GM19025 (cell line): ENCODE results near the gene MORN5.

Experiments
- ATAC-seq: cut with Tn5 transposase; IDR thresholded peaks from one replicate; pipeline ENCODE4 v1.9.1; 2021; ENCODE audit warnings: mild to moderate bottlenecking, low read depth, moderate library complexity; ENCODE audit not compliant: unreplicated experiment

The MORN5 gene

DNA sequence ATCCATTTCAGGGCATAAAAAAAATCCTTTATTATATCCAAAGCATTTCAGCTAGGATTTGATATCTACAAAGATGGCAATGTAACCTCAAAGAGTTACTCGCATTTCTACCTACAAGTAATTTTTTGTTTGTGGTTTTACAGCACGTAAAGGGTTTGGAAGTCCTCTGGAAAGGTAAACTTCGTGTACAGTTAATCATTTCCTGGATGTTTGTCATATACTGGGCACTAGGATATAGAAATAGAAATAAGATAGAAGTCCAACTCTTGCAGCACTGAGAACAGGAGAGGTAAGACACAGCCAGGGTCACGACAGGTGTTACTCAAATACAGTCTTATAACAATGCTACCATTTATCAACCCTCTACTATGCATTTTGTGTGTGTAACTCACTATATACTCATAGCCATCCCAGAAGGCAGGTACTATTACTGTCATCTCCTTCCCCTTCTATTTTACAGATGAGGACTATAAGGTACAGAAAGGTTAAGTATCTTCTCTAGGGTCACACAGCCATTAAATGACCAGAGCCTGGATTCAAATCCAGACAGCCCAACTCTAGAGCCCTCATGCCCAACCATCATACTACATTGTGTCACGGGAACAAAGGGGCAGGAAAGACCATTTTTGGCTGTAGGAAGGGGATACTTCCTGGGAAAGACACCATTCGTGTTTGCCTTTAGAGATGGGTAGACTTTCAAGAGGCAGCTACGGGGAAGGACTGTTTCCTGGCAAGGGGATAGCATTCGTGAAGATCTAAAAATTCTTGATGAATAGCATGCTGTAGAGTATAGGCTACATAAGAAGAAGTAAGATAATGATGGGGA is 19.1 kb upstream of the MORN5 start:
- no peak for ATAC-seq

DNA sequence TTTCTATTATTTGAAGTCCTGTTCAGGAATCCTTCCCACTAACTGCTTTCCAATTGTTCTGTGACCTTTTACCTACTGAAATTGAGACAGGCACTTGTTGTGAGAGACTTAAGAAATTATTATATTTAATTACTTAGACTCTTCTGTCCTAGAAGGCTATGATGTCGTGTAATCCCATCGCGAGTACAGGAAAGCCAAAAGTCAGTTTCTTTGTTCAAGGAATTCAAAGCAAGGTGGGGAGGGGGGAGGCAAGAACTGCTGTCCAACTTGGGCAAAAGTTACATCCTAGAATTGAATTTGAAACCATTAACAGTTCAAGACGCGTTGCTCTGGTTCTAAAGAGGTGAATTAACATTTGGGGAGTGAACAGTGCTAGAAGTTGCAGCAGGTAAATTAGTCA is 18.0 kb upstream of the MORN5 start:
- no peak for ATAC-seq

DNA sequence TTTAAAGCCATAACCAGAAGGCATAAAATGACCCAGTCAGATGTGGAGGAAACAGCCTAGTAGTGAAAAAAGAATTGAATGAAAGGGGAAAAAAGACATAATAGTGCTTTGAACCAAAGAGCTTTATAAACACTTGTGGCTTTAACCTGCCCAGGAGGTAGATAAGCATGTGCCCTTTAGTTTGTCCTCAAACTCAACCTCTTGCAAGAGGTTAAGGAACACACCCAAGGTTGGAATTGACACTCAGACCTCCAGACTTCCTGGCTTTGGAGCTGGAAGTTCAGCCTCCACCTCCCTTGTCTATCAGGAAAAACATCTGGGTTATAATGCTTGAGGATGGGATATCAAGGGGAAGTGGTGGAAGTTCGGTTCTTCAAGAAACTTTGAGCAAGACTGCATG is 16.4 kb upstream of the MORN5 start:
- no peak for ATAC-seq

DNA sequence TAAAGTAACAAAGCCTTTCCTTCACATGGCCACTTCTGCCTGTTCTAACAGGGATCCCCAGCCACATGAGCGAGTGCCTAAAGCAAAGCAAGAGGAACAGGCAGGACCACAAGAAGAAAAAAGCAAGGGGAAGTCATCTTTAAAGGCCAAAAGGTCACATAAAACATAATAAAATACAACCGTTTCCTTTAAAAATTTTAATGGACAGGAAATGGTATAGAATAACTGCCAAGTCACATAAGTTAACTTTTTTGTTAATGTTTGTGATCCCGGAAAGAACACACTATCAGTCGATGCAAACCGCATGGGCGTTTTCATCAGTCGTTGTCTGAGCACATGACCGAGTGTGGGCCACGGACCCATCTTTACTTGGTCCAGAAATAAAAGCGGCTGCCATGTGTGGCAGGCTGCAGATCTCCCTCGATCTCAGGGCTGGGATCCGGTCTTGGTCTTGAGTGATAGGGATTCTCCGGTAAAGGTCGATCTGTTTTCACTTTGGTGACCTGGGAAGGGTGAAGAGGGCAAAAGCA is 15.8 kb upstream of the MORN5 start:
- ATAC-seq: no peak

DNA sequence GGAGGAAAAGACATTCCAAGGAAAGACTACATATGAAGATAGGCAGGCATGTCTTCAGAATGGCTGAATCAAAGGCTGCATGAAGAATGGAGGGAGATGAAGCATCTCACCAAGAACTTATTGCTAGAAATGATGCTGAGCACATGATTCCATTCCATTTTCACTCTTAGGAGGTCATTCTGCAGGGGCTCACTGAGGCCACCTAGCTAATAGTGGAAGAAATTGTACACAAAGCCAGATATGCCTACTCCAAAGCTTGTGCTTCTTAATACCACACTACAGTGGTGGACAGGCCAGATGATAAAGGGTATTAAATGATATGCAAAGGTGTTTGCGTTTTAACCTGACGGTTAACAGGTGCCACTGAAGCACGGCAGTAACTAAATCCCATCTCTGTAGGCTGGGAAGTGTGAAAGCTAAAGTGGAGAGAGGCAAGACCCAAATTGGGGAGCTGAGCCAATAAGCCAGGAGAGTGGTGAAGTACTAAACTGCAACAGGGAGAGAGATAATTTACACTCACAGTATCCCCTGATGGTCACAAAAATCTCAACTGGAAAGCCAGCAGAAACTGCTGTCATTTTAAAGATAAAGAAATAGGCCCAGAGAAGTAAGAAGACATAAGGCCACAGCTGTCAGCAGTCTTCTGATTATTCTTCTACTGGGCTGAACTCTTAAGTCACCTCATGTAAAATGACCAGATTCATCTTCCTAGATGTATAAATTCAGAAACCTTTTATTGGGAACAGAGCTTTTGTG is 14.7 kb upstream of the MORN5 start:
- no peak for ATAC-seq

DNA sequence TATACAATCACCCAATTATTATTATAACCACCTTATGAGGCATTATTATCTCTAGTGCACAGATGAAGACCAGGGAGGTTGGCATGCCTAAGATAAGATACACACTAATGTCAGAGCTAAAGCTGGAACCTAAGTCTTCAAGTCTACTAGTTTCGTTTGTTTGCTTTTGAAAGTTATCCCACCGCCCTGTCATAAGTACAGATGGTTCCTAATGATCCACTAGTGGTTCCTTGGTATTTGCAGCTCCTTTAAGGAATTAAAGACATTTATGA is 14.2 kb upstream of the MORN5 start:
- no peak for ATAC-seq

DNA sequence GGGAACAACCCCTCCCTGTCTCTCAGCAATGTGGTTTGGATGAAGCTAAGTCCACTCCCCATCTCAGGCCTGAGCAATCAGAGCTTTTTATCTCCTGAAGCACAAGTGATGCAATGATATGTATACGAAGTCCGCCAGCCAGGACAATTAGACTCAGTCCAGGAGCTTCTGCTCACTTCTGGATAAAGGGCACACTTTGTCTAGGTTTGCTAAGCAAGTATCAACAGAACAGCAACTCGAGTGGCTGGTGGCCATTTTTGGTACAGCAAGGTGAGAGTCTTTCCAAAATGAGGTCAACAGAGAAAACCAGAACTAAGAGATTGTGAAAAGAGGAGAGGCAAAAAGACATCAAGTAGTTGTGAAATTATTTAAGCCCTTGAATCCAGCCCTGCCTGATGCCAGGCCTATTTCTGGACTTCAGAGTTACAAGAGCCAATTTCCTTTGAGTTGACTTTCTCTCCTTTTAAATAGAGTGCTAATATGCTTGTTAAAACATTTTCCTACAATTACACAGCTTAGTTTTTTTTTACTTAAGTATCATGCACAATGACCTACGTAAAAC is 8.4 kb upstream of the MORN5 start:
- ATAC-seq: no peak

DNA sequence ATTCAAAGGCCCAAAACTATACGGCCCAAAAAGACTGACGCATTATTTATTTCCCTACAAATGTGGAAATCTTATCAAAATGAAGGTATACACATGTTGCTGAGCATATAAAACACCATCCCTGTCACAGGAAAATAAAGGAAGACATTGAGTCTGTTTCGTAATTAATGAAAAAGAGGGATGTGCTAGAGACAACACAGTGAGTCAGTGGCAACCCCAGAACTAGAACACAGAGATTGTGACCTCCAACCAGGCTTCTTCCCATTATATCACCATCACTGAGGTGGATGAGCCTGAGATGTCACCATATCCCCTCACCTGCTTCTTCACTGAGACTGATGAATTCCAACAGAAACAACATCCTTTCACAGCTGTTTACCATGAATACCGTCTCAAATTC is 3.9 kb upstream of the MORN5 start:
- ATAC-seq: no peak

DNA sequence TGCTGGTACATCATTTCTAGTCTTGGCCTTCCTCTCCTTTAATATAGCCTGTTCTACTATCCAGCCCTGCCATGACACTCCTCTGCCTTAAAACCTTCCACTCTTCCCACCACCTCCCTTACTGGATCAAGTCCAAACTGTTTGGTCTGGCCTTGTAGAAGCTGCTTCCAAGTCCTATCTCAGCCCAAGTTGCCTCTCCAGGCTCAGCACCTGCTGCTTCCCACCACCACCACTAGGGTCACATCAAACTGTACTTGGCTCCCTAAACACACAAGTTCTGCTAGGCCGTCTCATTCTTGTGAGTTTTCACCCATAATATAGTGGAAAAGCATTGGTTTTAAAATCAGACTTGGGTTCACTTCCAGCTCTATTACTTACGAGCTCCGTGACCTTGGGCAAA is 1.5 kb upstream of the MORN5 start:
- ATAC-seq: no peak

DNA sequence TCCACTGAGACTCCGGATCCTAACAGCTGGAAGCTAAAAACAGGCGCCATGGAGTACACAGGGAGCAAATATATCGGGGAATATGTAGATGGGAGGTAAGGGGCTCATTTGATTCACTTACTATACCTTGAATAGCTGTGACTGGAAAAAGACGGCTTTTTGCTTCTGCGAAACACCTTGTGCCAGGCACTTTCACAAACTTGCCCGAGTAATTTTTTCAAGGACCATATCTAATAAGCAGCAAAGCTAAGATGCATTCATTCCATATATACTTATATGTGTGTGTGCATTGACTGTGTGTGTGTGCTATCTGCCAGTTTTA is 178 bp downstream of the MORN5 start:
- no peak for ATAC-seq

DNA sequence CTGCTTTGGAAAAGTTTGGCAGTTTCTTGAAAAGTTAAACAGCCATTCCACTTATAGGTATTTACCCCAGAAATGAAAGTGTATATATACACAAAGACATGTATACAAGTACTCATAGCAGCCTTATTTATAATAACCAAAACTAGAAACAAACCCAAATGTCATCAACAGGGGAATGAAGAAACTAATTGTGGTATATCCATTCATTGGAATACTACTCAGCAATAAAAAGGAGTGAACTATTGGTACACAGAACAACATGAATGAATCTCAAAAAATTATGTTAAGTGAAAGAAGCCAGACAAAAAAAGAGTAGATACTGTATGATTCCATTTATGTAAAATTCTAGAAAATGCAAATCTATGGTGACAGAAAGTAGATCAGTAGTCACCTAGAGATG is 2.7 kb downstream of the MORN5 start:
- no peak for ATAC-seq

DNA sequence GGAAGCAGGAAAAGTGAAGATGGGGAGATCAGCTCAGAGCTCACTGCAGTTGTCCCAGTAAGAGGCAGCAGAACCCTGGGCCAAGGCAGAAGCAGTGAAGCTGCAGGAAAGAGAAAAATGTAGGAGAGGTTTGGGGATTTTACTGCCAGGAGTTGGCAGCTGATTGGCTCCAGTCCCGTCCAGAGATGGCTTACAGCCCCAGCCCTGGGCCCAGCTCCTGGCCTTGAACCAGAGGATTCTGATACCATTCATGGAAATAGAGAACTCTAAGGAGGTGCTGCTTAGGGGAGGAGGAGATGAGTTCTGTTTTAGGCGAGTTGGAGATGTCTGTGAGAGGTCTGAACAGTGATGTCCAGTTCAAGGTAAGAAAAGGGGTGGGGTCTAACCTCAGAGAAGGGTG is 4.6 kb downstream of the MORN5 start:
- ATAC-seq: no peak

DNA sequence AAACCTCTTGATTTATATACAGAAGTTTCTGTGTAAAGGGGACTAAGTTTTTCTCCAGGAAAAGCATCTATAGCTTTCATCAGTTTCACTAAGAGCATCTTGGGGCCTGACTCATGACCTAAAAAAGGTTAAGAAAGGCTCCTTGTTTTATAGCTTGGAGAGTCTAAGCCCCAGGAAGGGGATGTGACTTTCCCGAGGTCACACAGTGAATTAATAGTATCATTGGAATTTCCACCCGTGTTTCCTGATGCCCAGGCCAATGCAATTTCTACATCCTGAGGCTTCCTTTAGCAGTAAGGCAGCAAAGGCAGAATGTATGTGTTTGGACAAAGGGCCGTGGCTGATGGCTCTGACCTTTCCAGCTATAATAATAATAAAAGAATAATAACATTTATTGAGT is 8.6 kb downstream of the MORN5 start:
- ATAC-seq: no peak

DNA sequence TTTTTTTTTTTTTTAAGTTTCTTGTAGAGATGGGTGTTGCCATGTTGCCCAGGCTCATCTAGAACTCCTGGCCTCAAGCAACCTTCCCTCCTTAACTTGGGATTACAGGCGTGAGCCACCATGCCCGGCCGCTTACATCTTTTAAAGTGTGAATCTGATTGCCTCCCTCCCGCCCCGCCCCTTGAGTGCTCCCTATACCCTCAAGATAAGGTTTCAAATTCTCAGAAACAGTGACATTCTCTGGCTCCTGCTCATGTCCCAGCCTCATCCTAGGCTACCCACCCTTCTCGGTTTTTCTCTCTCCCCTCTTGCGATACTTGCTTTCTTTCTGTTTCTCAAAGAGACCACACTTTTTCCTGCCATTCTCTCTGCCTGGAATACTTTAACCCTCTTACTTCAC is 12.4 kb downstream of the MORN5 start:
- ATAC-seq: no peak

DNA sequence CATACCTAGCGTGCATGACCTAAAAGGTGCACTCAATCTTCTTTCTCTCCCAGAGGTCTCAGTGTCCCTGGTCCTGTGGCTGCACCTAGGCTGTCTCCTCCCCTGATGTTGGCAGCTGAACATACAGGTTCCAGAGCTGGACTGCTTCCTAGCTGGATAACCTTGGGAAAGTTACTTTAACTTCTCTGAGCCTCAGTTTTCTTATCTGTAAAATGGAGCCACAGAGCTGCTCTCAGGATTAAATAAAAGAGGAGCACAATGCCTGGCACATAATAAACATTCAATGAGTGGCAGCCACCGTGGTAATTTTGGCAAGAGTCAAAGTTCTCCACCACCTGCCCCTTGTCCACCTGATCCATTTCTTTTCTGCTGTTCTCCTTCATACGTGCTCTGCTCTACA is 14.0 kb downstream of the MORN5 start:
- no peak for ATAC-seq

DNA sequence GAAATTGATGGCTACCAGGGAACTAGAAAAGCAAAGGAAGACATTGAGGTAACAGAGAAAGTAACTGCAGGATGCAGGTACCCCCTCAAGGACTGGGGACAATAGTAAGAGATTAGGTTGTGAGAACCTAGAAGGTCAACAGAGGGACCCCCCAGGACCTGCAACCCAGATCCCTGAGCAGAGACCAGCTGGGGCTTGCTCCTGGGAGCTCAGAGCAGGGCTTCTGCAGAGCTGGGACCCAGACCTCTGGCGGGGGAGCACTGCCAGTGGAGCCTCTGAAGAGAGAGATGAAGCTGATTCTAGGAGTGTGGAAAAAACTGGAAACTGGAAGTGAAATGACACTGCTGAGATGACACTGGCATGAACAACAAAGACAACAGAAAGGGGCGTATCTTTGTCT is 17.2 kb downstream of the MORN5 start:
- no peak for ATAC-seq

DNA sequence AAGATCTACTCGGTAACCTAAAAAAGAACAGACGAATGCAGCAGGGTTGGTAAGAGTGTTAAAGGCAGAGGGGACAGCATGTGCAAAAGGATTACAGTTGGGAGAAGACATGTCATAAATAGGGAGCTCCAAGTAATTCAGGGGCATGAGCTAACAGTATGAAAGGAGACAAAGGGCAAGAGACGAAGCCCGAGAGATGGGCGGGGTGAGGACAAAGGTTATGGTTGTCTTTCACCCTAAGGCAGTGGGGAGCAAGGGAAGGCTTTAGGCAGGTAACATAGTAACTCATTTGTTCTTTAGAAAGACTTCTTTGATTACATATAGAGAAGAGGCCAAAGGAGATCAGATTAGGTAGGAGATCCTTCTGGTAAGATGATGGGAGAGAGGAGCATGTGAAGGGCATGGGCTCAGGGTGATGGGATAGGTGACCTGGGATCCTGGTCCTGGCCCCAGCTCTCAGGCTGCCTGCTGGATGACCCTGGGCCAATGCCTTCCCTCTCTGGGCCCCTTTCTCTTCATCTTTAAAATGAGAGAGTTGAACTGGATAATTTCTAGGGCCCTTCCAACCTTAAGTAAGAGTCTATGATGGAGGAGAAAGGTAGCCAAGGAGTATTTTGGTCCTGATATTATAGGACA is 19.5 kb downstream of the MORN5 start:
- ATAC-seq: no peak

DNA sequence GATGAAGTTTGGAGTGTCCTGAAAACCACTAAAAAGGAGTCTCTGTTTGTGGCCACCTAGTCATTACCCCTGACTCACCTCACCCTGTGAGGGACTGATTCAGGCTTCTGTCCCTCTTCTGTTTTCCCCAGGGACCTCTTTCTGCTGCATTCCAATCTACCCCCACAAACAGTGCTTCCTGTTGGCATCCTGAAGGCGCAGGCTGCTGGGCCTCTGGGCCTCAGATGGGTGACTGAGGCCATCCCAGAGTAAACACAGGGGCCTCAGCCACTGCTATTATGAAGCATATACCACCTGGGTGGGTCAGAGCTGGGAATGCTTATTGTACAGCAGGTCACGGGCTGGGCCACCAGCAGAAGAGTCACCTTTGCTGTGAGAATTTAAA is 20.0 kb downstream of the MORN5 start:
- ATAC-seq: no peak

DNA sequence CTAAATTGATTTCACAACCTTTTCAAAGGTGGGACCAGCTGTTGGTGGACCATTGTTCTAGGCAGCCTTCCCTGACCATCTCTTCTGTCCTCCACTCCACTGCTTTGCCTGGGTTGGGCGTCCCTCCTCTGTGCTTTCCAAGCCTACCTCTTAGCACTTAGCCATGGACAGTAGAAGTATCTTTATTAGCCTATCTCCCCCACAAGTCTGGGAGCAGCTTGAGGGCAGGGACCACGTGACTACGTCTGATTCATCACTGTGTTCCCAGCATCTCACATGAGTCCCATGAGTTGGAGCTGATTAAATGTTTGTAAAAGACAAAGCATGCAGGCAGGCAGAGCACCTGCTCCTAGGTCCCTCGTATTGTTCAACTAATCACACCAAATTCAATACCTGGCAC is 20.9 kb downstream of the MORN5 start:
- ATAC-seq: no peak

DNA sequence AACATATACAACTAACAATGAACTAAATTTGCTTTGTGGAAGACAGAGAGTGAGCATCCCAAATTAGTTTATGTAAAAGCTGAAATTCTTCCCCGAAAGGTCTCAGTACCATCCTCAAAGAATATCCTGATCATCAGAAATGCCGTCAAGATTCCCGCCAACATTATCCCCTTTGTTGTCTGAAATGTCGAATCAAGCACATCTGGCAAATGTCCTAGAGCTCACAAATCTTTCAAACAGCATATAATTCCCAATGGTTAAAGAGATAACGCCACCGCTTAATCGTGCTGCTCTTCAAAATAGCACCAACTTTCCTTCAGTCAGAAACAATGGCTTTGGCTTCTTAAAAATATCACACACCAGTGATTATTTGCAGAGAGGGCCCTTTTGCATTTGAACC is 23.8 kb downstream of the MORN5 start:
- no peak for ATAC-seq

DNA sequence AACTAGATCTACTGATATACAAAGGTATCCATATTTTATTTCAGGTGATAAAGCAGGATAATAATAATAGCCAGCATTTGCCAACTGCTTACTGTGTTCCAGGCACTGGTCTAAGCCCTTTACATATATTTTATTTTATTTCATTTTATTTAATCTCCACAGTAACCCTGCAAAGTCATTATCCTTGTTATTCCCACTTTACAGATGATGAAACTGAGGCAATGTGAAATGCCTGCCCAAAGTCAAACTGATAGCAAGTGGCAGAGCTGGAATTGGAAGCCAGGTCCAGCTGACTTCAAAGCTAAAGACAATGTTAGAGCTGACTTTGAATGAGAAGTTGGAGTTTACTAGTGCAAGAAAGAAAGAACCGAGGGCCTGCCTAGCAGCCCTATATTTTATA is 24.8 kb downstream of the MORN5 start:
- ATAC-seq: no peak

DNA sequence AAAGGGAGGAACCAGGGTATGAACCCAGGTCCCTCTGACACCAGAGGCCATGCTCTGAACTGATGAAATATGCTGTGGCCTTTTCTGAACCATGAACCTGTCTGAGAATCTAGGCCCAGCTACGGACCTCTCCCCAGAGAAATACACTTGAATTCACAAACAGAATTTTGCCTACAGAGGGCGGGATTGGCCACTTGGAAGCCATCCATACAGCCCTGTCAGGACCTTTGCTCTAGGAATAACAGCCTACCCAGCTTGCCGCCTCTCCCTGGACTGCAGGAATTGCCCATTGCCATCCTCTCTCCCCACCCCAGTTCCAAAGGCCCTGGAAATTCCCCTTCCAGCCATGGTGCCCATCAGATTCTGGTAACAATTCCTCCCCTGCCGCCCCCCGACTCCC is 26.6 kb downstream of the MORN5 start:
- ATAC-seq: no peak
